Adipocyte (in vitro differentiated cells): ENCODE data around the gene FHAD1.
"Not testable (repeated sequence)": the region's sequence is repeated elsewhere in the genome, so short reads cannot be mapped to it uniquely, and the experiment has no call there.

ENCODE experiments used
- DNase-seq: peaks from one replicate; pipeline ENCODE4 v3.0.0-alpha.2; 2015; ENCODE audit warnings: low read depth
- H3K27me3 ChIP-seq: replicated peaks from 2 replicates; pipeline ENCODE4 v1.7.0; 2013; ENCODE audit warnings: mild to moderate bottlenecking, low read length, moderate library complexity; ENCODE audit not compliant: control insufficient read depth, insufficient read depth
- H3K36me3 ChIP-seq: 2 replicates; pipeline ENCODE4 v1.7.0; 2013; ENCODE audit warnings: low read length, mild to moderate bottlenecking, moderate library complexity; ENCODE audit not compliant: control insufficient read depth, insufficient read depth, severe bottlenecking
- H3K4me1 ChIP-seq: 2 replicates; pipeline ENCODE4 v1.7.0; 2013; ENCODE audit warnings: mild to moderate bottlenecking, low read length, moderate library complexity; ENCODE audit not compliant: control insufficient read depth, insufficient read depth
- H3K4me3 ChIP-seq: 2 replicates; pipeline ENCODE4 v1.7.0; 2013; ENCODE audit warnings: mild to moderate bottlenecking, low read length, moderate library complexity
- H3K9ac ChIP-seq: 2 replicates; pipeline ENCODE4 v1.7.0; 2013; ENCODE audit warnings: mild to moderate bottlenecking, low read length, moderate library complexity
- H3K9me3 ChIP-seq: 2 replicates; pipeline ENCODE4 v1.7.0; 2013; ENCODE audit warnings: mild to moderate bottlenecking, low read length, moderate library complexity; ENCODE audit not compliant: control insufficient read depth

Gene FHAD1

DNA sequence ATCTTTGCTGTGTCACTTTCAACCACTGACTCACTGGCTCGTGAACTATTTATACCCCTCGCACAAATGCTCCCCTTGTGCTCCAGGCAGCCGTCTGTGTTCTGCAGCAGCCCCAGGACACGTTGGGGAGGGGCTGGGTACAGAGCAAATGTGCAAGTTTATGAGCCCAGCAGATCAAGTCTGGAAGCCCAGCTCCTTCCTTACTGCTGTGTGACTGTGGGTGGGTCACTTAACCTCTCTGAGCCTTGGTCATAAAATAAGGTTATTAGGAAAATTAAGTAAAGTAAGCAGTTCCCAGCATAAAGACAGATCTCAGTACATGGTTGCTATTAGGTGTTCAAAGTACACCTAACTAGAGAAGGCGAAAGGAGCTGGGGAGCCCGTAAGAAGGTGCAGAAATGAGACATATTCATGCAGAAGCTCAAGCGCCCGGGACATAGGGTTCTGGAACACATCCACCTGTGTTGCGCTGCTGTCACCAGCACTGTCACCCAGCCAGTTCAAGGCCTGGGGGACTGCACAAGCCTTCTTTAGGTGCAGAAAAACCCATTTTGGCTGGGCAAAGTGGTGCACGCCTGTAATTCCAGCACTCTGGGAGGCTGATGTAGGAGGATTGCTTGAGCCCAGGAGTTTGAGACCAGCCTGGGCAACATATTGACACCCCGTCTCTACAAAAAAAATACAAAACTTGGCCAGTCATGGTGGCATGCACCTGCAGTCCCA is 176.5 kb downstream of the FHAD1 start:
- no peak for DNase-seq
- no peaks in the 10 kb centered on the region for H3K36me3 ChIP-seq
- H3K9me3 ChIP-seq: no peaks in the 10 kb centered on the region
- H3K4me3 ChIP-seq: no peak overlapping the region
- no peak overlapping the region for H3K9ac ChIP-seq
- H3K27me3 ChIP-seq: no peaks in the 10 kb centered on the region
- H3K4me1 ChIP-seq: peaks cover 4% of the 10 kb centered on the region

DNA sequence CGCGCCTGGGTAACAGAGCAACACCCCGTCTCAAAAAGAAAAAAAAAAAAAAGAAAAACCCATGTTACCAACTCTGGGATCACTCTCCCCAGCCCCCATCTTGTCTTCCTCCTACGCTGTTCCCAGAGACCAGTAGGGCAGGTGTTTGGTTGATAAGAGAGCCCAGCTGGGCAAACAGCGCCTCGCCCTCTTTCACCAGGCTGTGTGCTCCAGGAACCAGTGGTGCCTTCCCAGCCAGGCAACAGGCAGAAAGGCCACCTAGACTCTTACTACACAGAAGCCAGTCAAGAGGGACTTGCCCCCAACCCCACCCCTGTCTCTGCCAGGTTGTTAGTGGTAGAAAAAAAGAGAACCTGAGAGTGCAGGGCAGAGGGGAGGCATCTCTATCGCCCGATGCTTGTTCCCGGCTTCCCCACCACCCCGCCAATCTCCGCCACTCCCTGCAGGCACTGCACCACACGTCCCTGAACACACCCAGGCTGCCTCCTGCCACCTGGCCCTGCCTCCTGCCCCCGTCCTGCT is 177.2 kb downstream of the FHAD1 start:
- Histone ChIP-seq H3K27me3 (no peaks in the 10 kb centered on the region), H3K9ac (no peak overlapping the region), H3K36me3 (no peaks in the 10 kb centered on the region), H3K4me1 (peaks cover 4% of the 10 kb centered on the region), H3K4me3 (no peak overlapping the region), H3K9me3 (no peaks in the 10 kb centered on the region)
- no peak for DNase-seq

GRCh38 chr1:15424981-15425380 is 178.0 kb downstream of the FHAD1 start:
- DNase-seq: no peak
- Histone ChIP-seq H3K9ac (no peak overlapping the region), H3K36me3 (no peaks in the 10 kb centered on the region), H3K27me3 (no peaks in the 10 kb centered on the region), H3K9me3 (no peaks in the 10 kb centered on the region), H3K4me3 (no peak overlapping the region), H3K4me1 (peaks cover 4% of the 10 kb centered on the region)

DNA sequence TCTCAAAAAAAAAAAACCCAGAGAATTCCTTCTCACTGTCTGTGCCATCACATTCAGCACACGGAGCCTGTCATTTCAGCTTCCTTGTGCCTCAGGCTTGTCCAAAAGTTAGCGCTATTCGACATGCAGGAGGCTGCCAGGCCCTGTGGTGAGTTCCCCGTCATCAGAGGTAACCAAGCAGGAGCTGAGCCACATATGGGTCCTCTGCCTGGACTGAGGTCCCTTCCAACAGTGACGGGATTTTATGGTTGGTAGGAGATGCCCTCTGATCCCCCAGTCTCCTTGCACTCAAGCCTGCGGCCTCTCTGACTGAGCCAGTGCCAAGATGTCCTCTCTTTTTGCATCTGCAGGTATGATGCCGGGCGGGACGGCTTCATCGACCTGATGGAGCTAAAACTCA is 178.5 kb downstream of the FHAD1 start:
- H3K4me3 ChIP-seq: no peak overlapping the region
- DNase-seq: no peak

GRCh38 chr1:15425958-15426357 is 178.9 kb downstream of the FHAD1 start:
- Histone ChIP-seq H3K9ac (no peak overlapping the region), H3K4me3 (no peak overlapping the region), H3K27me3 (no peaks in the 10 kb centered on the region), H3K4me1 (peaks cover 4% of the 10 kb centered on the region), H3K36me3 (no peaks in the 10 kb centered on the region), H3K9me3 (no peaks in the 10 kb centered on the region)
- DNase-seq: no peak

More for the DNA sequence above, 178.5 kb downstream of the FHAD1 start:
- Histone ChIP-seq H3K9me3 (no peaks in the 10 kb centered on the region), H3K4me1 (peaks cover 4% of the 10 kb centered on the region), H3K36me3 (no peaks in the 10 kb centered on the region), H3K9ac (no peak overlapping the region), H3K27me3 (no peaks in the 10 kb centered on the region)

- no peaks in the 10 kb centered on the region for H3K36me3 ChIP-seq
- H3K4me1 ChIP-seq: peaks cover 2% of the 10 kb centered on the region
- DNase-seq: peak; percentile 49
- H3K27me3 ChIP-seq: no peaks in the 10 kb centered on the region
- H3K9ac ChIP-seq: no peak overlapping the region
- no peaks in the 10 kb centered on the region for H3K9me3 ChIP-seq
- H3K4me3 ChIP-seq: no peak overlapping the region
Observed at GRCh38 chr1:15426492-15427279, 179.7 kb downstream of the FHAD1 start.

DNA sequence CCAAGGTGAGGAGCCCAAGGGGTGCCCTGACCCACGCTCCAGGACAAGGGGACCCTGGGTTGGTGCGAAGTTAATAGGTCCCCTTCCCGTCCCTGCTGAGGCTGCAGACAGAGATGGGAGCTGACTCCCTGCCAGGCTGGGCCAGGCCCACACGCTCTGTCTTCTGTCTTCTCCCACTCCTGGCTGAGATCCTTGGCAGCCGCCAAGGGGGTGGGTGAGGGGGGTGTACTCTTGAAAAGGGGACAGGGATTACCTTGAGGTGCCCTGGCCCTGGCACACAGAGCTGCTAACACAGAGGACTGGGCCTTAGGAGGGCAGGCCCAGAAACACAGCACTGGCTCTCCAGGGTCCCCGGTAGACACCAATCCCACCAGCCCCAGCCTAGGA is 180.2 kb downstream of the FHAD1 start:
- no peaks in the 10 kb centered on the region for H3K36me3 ChIP-seq
- H3K27me3 ChIP-seq: no peaks in the 10 kb centered on the region
- H3K4me1 ChIP-seq: no peaks in the 10 kb centered on the region
- DNase-seq: no peak
- no peaks in the 10 kb centered on the region for H3K9me3 ChIP-seq
- H3K9ac ChIP-seq: no peak overlapping the region
- H3K4me3 ChIP-seq: no peak overlapping the region

DNA sequence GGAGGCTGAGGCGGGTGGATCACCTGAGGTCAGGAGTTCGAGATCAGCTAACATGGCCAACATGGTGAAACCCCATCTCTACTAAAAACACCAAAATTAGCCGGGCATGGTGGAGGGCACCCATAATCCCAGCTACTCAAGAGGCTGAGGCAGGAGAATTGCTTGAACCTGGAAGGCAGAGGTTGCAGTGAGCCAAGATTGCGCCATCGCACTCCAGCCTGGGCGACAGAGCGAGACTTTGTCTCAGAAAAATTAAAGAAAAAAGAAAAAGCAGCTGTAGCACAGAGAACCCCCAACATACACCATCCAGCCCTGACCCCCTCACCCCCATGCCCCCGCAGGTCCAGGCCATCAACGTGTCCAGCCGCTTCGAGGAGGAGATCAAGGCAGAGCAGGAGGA is 181.2 kb downstream of the FHAD1 start:
- H3K36me3 ChIP-seq, H3K9ac ChIP-seq, H3K9me3 ChIP-seq, H3K27me3 ChIP-seq, H3K4me1 ChIP-seq, H3K4me3 ChIP-seq, DNase-seq: not testable (repeated sequence)

DNA sequence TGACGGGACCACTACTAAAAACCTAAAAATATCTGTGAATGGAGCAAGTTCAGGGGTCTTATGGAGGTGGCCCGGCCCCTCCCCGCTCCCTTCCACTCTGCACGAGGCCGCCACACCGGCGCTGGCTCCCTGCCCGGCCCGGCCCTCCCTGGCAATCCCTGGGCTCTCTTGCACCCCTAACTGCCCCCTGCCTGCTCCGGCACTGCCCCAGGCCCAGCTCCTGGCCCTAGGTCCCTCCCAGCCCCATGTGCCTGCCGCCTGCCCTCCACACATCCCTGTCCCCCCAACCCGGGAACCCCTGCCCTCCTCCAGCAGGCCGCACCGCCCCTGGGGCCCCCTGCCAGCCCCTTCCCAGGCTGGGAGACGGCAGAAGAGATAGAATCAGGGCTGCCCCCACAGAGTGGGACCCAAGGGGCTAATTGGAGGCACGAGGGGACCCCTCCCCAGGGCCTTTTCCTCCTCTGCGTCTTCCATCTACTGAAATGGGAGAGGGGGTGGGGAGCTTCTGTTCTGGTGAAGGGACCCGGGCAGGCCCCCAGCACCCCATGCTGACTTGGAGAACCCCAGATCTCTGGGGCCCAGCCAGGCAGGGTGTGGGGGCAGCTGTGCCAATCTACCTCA is 181.9 kb downstream of the FHAD1 start:
- DNase-seq: no peak

DNA sequence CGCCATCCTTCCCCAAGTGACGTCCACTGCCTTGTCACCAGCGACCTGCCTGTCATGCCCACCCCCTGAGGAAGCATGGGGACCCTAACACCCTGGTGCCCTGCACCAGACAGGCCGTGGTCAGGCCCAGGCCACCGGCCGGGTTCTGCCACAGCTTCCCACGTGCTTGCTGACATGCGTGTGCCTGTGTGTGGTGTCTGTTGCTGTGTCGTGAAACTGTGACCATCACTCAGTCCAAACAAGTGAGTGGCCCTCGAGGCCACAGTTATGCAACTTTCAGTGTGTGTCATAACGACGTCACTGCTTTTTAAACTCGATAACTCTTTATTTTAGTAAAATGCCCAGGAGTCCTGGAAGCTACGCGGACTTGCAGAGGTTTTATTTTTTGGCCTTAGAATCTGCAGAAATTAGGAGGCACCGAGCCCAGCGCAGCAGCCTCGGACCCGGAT is 182.7 kb downstream of the FHAD1 start:
- peak; percentile 56 for DNase-seq
- Histone ChIP-seq H3K4me1 (peaks cover under 1% of the 10 kb centered on the region), H3K27me3 (no peaks in the 10 kb centered on the region), H3K4me3 (no peak overlapping the region), H3K9ac (no peak overlapping the region), H3K9me3 (no peaks in the 10 kb centered on the region), H3K36me3 (no peaks in the 10 kb centered on the region)

More for the DNA sequence above, 181.9 kb downstream of the FHAD1 start:
- no peaks in the 10 kb centered on the region for H3K9me3 ChIP-seq
- no peak overlapping the region for H3K4me3 ChIP-seq
- no peaks in the 10 kb centered on the region for H3K36me3 ChIP-seq
- no peaks in the 10 kb centered on the region for H3K4me1 ChIP-seq
- no peak overlapping the region for H3K9ac ChIP-seq
- no peaks in the 10 kb centered on the region for H3K27me3 ChIP-seq
